HUES6 (cell line): ENCODE measurements around the gene SCN5A.

Source experiments
- H3K27ac ChIP-seq: 2 replicates; pipeline ENCODE4 v1.7.0; 2013; ENCODE audit warnings: low read depth, mild to moderate bottlenecking, low read length, inconsistent platforms
- H3K27me3 ChIP-seq: 2 replicates; pipeline ENCODE4 v1.6.1; 2013; ENCODE audit warnings: low read length; ENCODE audit not compliant: control insufficient read depth, insufficient read depth
- H3K36me3 ChIP-seq: 2 replicates; pipeline ENCODE4 v1.6.1; 2013; ENCODE audit warnings: low read length; ENCODE audit not compliant: control insufficient read depth, insufficient read depth
- H3K4me1 ChIP-seq: 2 replicates; pipeline ENCODE4 v1.6.1; 2013; ENCODE audit warnings: low read length; ENCODE audit not compliant: control insufficient read depth, insufficient read depth
- H3K4me3 ChIP-seq: 2 replicates; pipeline ENCODE4 v1.5.1; 2013; ENCODE audit warnings: low read depth, low read length
- H3K9ac ChIP-seq: one replicate; pipeline ENCODE4 v1.6.1; 2013; ENCODE audit warnings: mild to moderate bottlenecking, low read length
- H3K9me3 ChIP-seq: 2 replicates; pipeline ENCODE4 v1.6.1; 2013; ENCODE audit warnings: low read depth, low read length; ENCODE audit not compliant: control insufficient read depth, insufficient read depth

Gene SCN5A

DNA sequence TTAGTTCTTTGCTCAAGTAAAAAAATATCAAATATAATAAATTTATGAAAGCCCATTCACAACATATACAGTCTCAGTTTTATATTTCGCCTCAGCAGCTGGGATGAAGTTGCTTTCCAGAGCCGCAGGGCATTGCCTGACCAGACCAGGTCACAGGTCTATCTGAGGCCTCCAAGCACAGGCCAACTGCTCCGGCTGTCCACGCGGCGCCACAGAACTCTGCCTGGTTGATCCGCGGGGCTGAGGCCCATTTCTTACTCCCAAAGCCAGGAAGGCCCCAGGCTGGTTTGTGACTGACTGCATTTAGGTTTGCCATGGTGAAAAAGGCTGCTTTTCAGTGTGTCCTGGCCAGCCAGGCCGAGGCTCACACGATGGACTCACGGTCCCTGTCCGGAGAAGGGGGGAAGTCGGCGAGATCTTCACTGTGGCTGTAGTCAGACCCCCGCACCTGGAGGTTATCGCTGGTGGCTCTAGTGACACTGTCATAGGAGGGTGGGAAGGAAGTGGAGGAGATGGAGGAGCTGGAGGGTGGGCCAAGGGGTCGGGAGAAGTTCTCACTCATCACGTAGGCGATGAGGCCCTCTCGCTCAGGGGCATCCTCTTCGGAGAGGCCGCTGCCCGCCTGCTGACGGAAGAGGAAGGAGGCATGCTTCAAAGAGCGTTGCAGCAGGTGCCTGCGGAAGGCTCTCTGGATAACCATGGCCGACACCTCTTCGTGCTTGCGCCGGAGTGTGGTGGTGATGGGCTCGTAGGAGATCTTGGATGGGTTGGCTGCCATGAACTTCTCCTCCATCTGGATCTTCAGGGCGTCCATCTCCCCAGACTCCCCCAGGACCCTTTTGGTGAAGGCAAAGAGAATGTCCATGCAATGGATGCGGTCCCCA lies 99.3 kb downstream of the SCN5A start:
- peaks cover 5% of the 10 kb centered on the region; the same call in 1 of the 2 replicates for H3K36me3 ChIP-seq
- H3K9ac ChIP-seq, result no peak overlapping the region
- peaks cover 12% of the 10 kb centered on the region for H3K4me1 ChIP-seq
- H3K4me3 ChIP-seq, result no peak overlapping the region
- no peaks in the 10 kb centered on the region for H3K27me3 ChIP-seq
- H3K9me3 ChIP-seq, result 0 out of 2 replicates have a peak, but pooled peaks cover 5% of the 10 kb centered on the region
- no peak overlapping the region for H3K27ac ChIP-seq

DNA sequence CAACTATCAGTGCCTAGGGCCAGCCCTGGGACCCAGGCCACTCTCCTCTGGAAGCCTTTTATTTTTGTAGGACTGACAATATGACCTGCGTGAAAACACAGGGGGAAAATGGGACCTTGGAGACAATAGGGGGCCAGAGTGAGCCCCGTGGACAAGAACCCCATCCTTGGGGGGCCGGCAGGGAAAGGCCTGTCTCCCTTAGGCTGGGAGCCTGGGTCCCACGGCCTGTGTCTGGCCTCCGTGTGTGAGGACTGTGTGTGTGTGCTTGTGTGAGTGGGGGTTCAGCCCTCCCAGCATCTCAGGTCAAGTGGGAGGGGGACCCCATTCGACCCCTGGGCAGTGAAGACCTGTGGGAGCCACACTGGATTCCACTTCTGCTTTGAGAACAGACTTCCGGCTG lies 100.0 kb downstream of the SCN5A start:
- H3K36me3 ChIP-seq, result peaks cover 5% of the 10 kb centered on the region; the same call in 1 of the 2 replicates
- 0 out of 2 replicates have a peak, but pooled peaks cover 5% of the 10 kb centered on the region for H3K9me3 ChIP-seq
- H3K27me3 ChIP-seq, result no peaks in the 10 kb centered on the region

GRCh38 chr3:38549082-38549481 lies 100.4 kb downstream of the SCN5A start:
- Histone ChIP-seq H3K36me3 (peaks cover 5% of the 10 kb centered on the region; the same call in 1 of the 2 replicates), H3K9me3 (0 out of 2 replicates have a peak, but pooled peaks cover 2% of the 10 kb centered on the region), H3K27ac (no peak overlapping the region), H3K27me3 (no peaks in the 10 kb centered on the region), H3K4me1 (peaks cover 12% of the 10 kb centered on the region), H3K4me3 (no peak overlapping the region), H3K9ac (no peak overlapping the region)

More for the DNA sequence above, 100.0 kb downstream of the SCN5A start:
- Histone ChIP-seq H3K4me3 (no peak overlapping the region), H3K27ac (no peak overlapping the region), H3K9ac (no peak overlapping the region), H3K4me1 (peaks cover 12% of the 10 kb centered on the region)

DNA sequence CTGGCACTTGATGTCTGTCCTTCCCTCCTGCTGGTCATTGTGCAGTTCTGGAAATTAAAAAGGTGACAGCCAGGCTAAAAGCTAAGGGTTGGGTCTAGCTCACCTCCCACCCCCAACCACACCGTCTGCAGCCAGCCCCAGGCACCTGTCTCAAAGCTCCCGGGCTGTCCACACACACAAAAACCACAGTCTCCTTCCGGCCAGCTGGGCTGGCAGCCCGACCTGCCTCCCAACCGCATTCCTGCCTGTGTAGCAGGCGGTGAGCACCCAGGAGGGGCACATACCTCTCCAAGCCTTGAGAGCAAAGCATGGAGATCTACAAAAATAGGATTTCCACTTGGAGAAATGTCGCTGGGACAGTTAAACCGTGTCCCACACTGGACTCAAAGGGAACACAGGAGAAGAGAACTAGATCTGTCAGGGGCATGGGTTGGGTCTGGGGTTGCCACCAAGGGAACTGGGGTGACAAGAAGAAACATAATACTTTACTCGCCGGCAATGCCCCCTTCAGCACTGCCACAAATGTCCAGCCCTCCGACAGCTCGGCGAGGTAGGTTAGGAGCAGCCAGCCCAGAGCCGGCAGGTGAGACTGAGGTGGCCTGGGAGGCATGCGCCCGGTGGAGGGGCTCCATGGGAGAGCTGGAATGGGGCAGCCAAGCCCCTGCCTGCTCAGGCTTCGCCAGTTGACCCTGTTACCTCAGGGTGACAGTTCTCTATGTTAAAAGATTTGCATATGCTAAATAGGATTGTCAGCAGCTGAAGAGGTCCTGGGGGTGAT lies 101.1 kb downstream of the SCN5A start:
- Histone ChIP-seq H3K9ac (no peak overlapping the region), H3K9me3 (no peaks in the 10 kb centered on the region), H3K27ac (no peak overlapping the region), H3K4me3 (no peak overlapping the region), H3K36me3 (peaks cover 5% of the 10 kb centered on the region; the same call in 1 of the 2 replicates), H3K27me3 (no peaks in the 10 kb centered on the region), H3K4me1 (peaks cover 12% of the 10 kb centered on the region)

GRCh38 chr3:38545983-38546382 lies 103.5 kb downstream of the SCN5A start:
- Histone ChIP-seq H3K9ac (no peak overlapping the region), H3K27me3 (no peaks in the 10 kb centered on the region), H3K9me3 (no peaks in the 10 kb centered on the region), H3K4me3 (no peak overlapping the region), H3K36me3 (peaks cover 5% of the 10 kb centered on the region; the same call in 1 of the 2 replicates), H3K27ac (no peak overlapping the region), H3K4me1 (peaks cover 12% of the 10 kb centered on the region)

DNA sequence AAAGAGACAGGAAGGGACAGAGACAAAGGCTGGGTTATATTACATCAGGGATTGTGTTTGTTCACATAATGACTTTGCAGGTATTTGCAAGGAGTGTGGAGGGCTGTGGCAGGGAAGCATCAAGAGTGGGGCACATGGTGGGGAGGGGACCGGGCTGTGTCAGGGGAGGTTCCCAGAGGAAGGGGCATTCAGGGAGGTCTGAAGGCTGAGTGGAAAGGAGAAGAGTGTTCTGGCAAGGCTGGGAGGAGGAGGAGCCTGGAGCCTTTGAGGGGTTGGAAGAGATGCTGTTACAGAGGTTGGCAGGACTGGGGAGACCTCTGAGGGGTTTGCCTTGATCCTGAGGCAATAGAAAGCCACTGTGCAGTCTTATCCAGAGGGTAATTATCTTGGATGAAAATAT lies 103.9 kb downstream of the SCN5A start:
- no peaks in the 10 kb centered on the region for H3K27me3 ChIP-seq
- H3K27ac ChIP-seq, result no peak overlapping the region
- peaks cover 2% of the 10 kb centered on the region; the same call in 1 of the 2 replicates for H3K36me3 ChIP-seq
- peaks cover 12% of the 10 kb centered on the region for H3K4me1 ChIP-seq
- H3K9ac ChIP-seq, result no peak overlapping the region
- no peak overlapping the region for H3K4me3 ChIP-seq
- no peaks in the 10 kb centered on the region for H3K9me3 ChIP-seq

- H3K9me3 ChIP-seq, result no peaks in the 10 kb centered on the region
- H3K9ac ChIP-seq, result no peak overlapping the region
- H3K4me3 ChIP-seq, result no peak overlapping the region
- H3K4me1 ChIP-seq, result peaks cover 12% of the 10 kb centered on the region
- H3K36me3 ChIP-seq, result no peaks in the 10 kb centered on the region
- no peaks in the 10 kb centered on the region for H3K27me3 ChIP-seq
- no peak overlapping the region for H3K27ac ChIP-seq
Observed at GRCh38 chr3:38544926-38545325, 104.6 kb downstream of the SCN5A start.

- Histone ChIP-seq H3K9me3 (no peaks in the 10 kb centered on the region), H3K27ac (no peak overlapping the region)
Observed at GRCh38 chr3:38543586-38543985, 105.9 kb downstream of the SCN5A start.

DNA sequence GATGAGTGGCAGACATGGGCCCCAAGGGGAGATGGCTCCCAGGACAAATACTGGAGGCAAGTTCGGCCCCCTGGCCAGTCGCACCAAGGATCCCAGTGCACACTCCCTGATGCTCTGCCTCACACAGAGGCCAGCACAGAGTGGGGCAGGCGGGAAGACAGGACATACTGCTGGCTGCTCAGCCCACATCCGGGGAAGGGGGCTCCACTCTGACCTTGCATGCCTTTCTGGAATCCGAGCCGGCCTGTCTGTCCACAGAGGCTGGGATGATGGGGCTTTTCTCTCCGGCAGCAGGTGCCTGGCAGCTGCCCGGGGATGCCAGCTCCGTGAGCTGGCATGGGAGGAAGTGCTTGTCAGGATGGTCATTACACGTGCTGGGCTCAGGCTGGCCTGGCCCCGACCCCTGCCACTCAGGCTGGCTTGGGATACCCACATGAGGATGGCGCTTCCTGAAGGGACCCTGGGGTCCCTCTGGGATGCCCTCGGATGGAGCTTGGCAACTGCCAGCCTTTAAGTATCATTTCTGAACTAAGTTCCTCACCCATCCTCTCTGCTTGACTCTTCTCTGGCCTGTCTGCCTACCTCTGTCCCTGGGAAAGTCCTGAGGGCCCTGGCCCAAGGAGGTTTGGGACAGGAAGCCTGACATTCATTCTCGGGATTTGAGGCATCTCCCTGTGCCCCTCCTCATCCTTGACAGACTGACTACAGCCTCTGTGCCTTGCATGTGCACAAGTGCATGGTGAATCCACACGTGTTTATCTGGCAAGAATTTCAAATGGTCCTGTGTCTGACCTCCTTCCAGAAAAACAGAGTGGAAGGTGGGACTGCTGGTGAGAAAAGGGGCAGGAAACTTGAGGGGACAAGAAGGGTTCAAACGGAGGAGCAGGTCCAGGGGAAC lies 106.8 kb downstream of the SCN5A start:
- Histone ChIP-seq H3K4me1 (no peaks in the 10 kb centered on the region), H3K27ac (no peak overlapping the region), H3K9me3 (no peaks in the 10 kb centered on the region), H3K9ac (no peak overlapping the region), H3K4me3 (no peak overlapping the region), H3K36me3 (no peaks in the 10 kb centered on the region), H3K27me3 (no peaks in the 10 kb centered on the region)

More at GRCh38 chr3:38543586-38543985, 105.9 kb downstream of the SCN5A start:
- Histone ChIP-seq H3K9ac (no peak overlapping the region), H3K4me3 (no peak overlapping the region), H3K27me3 (no peaks in the 10 kb centered on the region), H3K36me3 (no peaks in the 10 kb centered on the region), H3K4me1 (peaks cover 8% of the 10 kb centered on the region)

GRCh38 chr3:38541806-38542205 lies 107.7 kb downstream of the SCN5A start:
- no peak overlapping the region for H3K27ac ChIP-seq

More at GRCh38 chr3:38541806-38542205, 107.7 kb downstream of the SCN5A start:
- Histone ChIP-seq H3K4me3 (no peak overlapping the region), H3K9me3 (no peaks in the 10 kb centered on the region), H3K9ac (no peak overlapping the region), H3K36me3 (no peaks in the 10 kb centered on the region), H3K27me3 (no peaks in the 10 kb centered on the region), H3K4me1 (peaks cover 7% of the 10 kb centered on the region; the same call in 1 of the 2 replicates)
